SKM-1 treated with dmso at 0.1 percent for 144 hours (cell line): ENCODE data around the gene KRT80.
A peak's percentile ranks its signal among the peaks of the same experiment; 100 is the strongest.

Experiments
- DNase-seq: peaks from one replicate; lab custom pipeline; 2025; ENCODE audit not compliant: unreplicated experiment; lab: John Stamatoyannopoulos, UW

KRT80 gene

DNA sequence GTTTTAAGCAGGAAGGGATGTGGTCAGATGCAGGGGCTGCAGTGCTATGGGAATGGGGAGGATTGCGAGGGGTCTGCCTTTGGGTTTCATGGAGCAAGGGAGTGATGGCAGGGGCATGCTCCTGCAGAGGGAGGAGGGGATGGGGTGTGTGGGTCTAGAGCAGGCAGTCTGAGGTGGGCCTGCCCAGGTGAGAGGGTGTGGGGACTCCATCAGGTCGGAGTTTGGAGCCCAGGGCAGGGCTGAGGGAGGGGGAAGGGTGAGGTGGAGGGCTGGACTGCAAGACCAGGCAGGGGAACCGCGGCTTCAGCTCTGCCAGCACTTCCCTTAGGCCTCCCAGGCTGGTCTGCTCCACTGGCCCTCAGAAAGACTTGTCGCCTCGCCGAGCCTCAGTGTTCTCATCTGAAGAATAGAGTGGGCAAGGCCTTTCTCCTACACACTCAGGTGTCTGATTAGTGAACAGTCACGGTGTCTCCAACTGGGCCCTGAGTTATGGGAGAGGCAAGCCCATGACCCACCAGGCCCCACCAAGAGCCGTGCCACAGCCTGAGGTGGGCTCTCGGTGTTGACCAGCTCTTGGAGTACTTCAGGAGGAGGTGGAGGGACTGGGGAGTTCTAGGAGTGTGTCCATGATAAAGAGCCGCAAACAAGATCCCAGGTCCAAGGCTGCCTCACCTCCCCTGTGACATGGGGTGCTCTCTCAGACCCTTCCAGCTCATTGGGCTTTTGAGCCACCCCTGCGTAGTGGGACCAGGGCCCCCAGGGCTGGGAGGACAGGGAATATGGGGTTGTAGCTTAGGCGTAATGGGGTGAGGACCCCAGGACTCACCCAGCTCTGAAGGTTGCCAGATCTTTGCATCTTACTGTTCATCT lies 20.1 kb upstream of the KRT80 start:
- no peak for DNase-seq

DNA sequence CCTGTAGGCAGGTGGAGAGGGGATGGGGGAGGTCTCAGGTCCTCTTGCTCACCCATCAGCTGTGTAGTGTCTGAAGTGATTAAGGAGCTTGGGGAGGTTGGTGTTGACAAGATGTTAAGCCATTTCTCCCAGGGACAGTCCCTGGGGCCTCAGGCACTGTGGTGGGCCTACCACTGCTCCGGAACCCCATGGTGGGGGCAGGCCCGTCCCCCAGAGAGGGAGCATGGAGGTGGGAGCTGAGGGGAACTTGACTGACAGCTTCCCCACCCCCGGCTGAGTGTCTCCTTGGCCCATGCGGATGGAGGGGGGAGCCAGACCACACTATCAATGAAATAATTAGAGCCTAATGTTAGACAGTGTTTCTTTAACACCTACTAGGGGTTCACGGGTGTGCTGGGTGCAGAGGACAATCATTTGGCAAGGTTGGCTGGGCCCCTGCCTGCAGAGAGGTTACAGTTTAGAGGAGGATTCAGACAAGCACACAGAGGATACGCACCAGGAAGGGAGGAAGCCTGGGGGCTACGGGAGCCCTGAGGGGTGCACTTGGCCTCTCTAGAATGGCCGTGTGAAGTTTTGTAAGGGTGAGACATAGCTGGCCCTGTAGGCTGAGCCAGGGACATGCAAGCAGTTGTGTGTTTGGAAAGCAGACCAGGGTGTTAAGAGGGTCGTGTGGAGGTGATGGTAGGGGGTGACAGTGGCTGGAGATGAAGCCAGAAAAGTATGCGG lies 19.3 kb upstream of the KRT80 start:
- DNase-seq, result no peak

DNA sequence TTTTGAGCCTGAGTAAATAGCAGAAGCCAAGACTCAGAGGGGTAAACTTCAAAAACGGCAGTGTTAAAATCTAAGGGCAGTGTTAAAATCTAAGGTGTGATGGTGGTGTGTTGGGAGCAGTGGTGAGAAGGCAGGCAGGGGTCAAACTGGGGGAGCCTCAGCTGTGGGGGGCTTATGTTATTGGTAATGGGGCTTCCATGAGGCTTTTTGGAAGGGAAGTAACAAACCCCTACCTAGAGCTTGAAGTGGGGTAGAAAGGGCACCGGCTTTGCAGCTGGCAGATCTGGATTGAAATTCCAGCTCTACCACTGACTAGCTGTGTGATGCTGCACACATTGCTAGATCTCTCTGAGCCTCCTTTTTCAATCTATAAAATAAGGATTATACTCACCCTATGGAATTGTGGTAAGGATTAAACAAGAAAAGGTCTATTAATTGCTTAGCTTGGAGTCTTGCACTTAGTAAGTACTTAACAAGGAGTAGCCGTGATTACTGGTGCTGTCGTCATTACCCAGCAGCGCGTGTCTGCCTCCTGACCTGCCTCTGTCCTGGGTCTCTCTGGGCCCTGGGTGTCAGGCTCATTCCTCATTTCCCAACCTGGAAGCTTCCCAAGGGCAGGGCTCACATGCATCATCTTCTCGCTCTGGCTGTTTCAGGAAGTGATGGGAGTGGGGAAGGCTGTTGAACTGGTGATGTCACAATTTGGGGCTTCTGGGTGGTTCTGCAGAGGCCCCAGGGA lies 18.5 kb upstream of the KRT80 start:
- no peak for DNase-seq

DNA sequence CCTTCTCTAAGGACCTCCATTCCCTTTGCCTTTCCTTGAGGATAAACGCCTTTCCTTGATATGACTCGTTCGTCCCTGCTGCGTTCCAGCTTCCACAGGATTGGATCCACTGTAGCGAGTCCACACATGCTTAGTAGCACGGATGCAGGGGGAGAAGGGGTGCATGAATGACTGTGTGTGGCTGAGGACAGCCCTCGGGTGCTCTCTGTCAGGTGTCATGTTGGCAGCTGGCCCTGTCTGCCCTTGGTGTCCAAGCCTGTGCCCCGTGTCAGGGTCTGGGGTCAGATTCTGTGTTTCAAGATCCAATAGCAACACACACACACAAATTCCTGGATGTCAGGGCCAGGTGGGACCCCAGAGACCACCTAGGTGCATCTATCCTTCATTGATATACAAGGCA lies 17.5 kb upstream of the KRT80 start:
- no peak for DNase-seq

DNA sequence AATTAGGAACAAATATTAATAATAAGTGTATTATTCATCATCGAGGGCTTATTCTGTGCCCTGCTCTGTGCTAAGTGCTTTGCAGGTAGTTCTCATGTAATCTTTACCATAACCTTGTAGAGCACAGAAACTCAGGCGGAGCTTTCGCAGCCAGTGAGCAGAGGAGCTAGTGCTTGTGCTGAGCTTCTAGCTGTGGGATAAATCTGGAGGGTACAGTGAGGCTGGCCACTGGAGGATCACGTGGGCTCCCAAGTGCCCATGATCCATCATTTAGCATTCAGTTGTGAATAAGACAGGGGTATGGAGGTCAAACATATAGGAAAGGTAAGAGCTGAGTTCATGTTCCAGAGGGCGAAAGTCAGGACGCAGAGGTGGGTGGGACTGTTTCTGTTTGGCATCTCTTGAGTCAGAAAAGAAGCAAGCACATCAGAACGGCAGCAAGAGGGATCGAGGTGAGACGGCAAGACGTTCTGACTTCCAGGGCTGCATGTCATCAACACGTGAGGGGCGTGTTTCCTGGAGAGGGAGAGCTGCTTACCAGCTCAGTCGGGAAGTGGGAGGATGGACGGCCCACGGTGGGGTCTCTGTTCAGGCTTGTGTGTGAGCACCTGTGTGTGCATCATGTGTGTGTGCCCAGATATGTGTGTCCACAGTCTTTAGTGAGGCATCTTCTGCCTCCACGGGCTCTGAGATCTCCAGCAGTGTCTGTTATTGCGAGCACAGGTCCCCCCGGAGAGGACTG lies 16.8 kb upstream of the KRT80 start:
- DNase-seq, result no peak

DNA sequence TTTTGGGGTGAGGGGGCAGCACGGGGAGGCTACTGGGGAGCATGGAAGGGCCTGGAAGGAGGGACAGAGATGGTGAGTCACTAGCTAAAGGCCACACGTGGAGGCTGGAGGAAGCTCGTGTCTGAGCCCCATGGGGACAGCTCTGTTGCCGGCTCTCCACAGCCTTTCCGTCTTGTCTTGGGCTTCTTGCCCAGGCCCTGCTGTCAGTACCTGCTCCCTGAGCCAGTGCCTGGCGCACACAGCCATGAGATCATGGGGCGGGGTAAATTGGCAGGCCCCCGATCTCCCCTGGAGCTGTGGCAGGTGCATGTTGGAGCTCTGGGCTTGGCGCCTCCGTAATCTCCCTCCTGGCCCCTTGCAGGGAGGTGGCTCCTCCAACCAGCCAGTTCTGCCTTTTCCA lies 16.1 kb upstream of the KRT80 start:
- DNase-seq, result no peak

DNA sequence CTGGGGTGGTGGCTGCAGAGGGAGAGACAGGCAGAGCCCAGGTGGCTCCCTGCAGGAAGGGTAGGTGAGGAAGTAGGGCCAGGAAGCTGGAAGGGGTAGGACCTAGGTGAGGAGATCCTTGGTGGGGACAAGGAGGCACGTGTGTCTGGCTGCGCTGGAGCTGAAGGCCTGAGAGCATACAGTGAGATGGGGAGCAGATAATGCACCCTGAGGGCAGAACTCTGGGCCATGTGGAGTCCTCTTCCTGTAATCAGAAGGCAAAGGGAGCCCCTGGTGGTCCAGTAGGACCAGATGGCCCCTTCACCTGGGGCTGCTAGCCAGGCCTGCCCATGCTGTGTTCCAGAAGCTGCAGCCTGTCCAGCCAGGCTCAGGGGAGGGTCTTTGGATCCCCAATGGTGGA lies 15.3 kb upstream of the KRT80 start:
- DNase-seq, result no peak

DNA sequence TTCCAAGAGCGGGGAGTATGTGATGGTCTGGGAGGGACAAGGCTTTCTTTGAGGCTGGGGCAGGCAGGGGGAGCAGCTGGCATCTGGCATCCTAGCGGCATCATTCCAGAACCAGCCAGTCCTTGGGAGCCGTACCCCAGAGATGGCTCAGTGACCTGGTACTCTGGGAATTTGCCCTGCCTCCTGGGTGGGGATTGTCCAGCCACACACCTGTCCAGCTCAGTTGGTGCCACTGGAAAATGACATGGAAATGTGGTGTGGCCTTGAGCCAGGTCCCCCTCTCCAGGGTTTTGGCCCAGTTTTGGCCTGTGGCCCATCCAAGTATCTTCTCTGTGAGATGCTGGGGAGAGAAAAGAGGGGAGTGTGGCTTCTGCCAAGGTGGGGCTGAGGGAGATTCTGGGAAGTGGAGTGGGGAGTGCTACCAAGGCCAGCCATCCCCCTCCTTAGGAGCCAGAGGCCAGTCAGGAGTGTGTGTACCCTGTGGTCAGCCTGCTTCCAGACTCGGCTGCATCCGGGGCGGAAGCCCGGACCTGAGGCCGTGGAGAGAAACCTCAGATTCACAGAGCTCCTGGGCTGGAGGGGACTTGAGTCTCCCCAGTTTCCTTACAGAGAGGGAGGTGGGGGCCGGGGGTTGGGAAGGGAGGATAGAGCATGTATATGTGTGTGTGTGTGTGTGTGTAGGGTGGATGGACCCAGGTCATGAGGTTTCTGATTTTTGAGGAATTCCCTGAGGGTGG lies 14.7 kb upstream of the KRT80 start:
- DNase-seq, result no peak

DNA sequence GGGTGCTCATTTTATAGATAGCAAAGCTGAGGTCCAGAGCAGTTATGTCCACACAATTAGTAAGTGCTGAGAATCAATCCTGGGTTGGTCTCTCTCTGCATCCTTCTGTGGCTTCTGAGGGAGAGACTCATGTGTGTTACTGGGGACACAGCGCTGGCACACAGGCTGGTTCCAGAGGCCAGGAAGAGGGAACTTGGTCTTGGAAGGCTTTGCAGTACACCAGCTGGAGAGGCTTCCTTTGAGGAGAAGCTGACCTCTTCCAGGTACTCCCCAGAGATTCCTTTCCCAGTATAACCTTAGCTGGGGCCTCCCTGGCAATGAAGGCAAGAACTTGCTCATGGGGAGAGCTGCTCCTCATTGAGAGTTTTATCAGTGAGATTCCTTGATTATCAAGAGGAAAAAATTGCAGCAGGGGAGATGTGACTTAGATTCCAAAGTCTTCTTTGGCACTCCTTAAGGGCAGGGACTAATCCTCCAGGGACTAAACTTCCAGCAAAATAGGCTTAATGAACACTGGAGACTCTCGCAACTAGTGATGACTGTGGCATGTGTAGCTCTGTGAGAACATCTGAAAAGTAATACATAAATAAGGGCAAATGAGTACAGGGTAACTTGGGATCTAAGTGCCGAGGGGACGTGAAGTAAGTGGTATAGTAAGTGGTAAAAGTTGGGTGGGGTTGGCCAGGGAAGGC lies 13.9 kb upstream of the KRT80 start:
- no peak for DNase-seq

DNA sequence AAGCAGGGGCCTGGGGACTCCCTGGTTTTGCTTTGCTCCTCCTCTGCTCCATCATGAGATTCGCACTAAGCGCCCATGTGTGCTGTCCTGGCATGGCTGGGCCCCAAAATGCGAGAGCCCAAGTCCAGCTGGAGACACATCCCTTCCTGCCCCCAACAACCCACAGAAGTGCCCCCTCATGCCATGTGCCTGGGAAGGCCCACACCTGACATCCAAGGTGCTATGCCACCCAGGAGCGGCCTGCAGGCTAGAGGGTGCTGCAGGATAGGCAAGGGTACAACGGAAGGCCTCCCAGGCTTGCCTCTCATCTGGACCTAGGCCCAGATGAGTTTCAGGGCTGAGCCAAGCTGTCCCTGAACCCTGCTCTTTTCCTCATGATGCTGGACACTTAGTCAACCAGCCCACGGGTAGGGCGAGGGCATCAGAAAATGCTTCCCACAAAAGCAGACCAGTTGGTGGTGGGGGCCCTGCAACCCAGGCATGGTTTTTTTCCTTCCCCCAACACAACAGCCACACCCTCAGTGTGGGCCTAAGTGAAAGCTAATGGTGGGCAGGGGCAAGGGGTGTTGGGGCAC lies 13.2 kb upstream of the KRT80 start:
- DNase-seq, result no peak

DNA sequence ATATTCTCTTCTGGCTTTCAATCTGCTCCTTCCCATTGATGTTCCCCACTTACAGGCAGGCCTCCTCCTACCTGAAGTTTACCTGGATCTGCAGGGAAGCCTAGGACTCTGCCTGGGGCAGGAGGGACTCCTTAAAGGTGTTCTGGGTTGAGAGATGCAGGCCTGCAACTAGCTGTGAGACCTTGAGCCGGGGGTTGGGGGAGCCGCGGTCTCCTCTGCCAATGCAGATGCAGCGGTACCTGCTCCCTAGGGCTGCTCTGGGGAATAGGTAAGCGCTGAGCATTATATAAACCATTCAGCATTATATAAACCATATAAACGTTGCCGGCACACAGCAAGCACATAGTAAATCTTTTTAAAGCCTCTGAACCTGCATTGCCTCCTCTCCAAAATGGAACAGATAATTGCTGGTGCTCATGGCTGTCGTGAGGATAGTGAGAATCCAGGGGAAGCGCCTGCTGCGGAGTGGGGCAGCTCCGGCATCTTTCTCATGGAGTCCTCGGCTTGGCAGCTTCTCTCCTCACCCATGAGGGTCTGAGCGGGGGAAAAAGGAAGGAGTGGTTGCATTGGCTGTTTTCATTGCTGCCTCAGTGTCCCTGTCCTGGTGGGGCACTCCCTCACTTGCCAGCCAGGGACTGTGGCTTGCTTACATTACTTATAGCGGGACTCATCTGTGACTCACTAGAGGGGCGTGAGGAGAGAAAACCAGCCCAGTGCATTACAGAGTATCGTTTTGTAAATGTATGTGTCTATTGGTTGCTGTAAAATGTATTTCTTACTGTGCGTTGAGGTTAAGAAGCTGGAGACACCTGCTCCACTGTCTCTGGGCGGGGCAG lies 12.5 kb upstream of the KRT80 start:
- no peak for DNase-seq

DNA sequence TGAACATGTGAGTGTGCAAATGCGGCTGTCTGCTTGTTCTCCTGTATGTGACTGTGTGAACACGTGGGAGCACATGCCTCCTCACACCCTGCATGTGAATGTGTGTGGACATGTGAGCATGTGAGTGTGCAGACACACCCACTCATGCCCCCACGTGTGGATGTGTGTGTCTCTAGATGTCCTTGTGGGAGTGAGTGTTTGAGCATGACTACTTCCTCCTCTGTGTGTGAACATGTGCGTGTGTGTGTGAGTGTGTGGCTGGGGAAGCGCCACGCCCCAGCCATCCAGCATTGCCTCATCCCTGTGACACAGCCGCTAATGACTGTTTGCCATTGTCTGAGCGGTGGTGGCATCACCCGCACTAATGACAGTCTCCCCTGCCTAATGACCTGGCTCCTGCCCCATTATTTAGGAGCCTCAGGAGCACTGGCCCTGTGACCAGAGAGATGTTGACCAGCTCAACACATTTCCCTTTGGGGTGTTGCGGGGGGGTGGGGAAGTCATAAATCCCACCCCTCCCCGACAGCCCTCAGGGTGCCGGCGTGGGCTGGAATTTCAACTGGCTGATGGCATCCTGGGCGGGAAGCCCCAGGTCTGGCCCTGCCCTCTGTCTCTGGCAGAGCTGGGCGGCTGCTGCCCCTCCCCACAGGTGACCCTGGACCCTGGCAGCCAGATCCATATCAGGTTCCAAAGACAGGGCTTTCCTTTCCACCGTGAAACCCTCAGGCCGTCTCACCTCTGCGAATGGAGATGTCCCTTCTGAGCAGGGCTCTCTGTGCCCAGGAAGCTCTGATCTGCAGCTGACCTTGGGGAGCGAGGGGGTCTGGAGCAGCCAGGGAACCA lies 11.5 kb upstream of the KRT80 start:
- DNase-seq, result peak; percentile 56

DNA sequence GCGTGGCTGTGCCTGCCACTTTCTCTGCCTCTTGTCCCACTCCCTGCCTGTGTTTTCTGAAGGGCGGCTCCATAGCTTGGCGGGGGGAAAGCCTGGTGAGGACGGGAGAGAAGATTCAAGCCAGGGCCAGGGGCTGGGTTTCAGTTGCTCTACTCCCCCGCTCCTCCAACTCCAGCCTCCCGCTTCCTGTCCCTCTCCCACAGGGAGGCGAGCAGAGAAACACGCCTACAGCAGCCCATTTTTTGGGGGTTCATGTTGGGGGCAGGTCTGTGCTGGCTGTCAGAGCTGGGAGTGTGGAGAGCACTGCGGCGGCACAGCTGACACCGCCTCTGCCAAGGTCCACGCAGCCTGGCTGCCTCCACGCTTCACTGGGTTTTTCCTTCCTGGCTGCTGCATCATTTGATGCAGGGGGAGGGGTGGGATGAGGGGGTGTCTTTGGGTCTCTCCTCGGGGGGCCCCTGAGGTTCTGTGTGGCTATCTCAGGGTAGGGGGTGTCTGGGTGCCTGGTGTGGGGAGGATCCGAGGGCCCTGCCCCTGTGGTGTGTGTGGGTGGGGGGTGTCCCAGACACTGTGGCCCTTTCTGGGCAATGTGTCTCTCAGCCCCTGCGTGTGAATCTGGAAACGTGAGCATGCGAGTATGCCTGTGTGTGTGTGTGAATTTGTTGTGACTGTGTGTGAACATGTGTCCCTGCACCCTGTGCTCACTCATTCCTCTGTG lies 10.7 kb upstream of the KRT80 start:
- no peak for DNase-seq

DNA sequence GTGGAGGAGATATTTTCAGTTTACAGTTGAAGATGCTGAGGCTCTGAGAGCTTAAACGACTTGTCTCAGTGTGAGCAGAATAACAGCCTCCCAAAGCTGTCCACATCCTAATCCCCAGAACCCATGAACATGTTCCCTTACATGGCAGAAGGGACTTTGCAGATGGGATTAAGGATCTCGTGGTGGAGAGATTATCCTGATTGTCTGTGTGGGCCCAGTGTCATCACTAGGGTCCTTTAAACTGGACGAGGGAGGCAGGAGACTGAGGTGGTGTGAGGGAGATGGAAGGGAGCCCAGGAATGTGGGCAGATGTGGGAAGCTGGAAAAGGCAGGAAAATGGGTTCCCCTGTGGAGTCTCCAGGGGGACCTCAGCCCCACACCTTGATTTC lies 9.6 kb upstream of the KRT80 start:
- no peak for DNase-seq

DNA sequence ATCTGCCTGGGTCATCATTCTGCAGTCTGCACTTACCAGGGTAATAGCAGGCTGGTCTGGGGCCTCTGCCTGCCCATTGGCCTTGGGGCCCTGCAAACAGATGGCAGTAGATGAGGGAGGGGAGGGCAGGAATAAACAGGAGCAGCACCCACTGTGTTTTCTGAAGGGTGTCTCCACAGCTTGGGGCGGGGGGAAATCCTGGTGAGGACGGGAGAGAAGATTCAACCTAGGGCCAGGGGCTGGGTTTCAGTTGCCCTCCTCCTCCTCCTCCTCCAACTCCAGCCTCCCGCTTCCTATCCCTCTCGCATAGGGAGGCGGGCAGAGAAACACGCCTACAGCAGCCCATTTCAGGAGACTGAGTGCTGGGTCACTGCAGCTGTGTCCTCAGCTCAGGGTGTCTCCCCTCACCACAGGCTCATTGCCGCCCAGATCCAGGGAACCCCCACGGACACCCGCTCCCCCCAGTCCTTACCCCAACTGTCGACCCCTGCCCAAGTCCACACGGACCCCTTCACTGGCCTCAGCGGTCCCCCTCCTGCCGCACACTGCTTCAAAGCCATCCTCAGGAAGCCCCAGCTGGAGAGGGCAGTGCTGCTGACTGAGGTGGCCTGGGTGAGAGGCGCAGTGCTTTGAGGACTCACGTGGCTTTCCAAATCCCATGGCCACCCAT lies 9.1 kb upstream of the KRT80 start:
- DNase-seq, result no peak

DNA sequence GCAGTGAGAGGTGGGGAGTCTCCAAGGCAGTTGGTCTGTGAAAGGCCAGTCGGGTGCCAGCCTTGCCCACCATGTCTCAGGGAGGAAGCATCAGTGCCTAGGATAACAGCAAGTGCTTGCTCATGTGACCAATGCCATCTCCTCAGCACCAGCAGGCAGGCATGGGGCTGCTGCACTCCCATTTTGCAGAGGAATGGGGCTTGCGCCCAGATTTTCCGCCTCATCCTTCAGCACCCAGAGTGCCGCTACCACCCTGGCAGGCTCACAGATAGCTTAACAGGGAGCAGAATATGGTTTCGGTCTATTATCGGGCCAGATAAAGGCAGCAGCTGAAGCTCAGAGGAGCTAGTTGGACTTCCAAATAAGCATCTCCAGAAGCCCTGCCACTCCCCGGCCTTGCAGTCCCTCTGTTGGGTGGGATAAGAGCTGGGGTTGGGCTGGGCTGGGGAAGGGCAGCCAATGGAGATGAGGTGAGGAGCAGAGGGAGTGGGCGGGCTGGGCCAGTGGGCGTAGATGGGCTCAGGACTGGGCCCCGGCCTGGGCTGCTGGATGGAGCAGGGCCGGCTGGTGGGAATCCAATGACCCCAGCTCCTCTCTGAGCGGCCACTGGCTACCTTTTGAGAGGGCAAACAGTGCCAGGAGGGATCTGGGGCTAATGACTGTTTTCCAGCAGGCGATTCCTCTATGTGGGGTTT lies 8.4 kb upstream of the KRT80 start:
- DNase-seq, result no peak
